HepG2 (cell line): ENCODE measurements around the gene ZNF174. TPM values are rescaled to one million over a fixed set of nuclear protein-coding genes. Genes with fewer than 3 reads are reported as not detected.

Experiments used
- GZF1 ChIP-seq: sonication (generic); formaldehyde crosslinking; IDR thresholded peaks from 2 replicates; pipeline ENCODE4 v1.5.1; 2020; ENCODE audit warnings: mild to moderate bottlenecking, missing genetic modification reagents
- HES4 ChIP-seq: sonication (generic); formaldehyde crosslinking; IDR thresholded peaks from 2 replicates; pipeline ENCODE4 v1.9.0; 2021; ENCODE audit warnings: mild to moderate bottlenecking, missing genetic modification reagents, borderline replicate concordance
- LBX2 ChIP-seq: sonication (generic); formaldehyde crosslinking; IDR thresholded peaks from 2 replicates; pipeline ENCODE4 v1.5.0; 2020; ENCODE audit warnings: missing genetic modification reagents, mild to moderate bottlenecking, borderline replicate concordance
- MXI1 ChIP-seq: IDR thresholded peaks from 3 replicates; pipeline ENCODE4 v1.6.1; 2012; ENCODE audit warnings: low read depth, low read length, inconsistent platforms, borderline replicate concordance
- MYC ChIP-seq: sonication (generic); formaldehyde crosslinking; IDR thresholded peaks from 2 replicates; pipeline ENCODE4 v1.9.0; 2021; ENCODE audit warnings: missing genetic modification reagents, borderline replicate concordance
- RBAK ChIP-seq: sonication (generic); formaldehyde crosslinking; IDR thresholded peaks from 2 replicates; pipeline ENCODE4 v1.5.1; 2020; ENCODE audit warnings: mild to moderate bottlenecking, missing genetic modification reagents
- STAG1 ChIP-seq: sonication (generic); formaldehyde crosslinking; IDR thresholded peaks from 2 replicates; pipeline ENCODE4 v1.4.0; 2020; ENCODE audit warnings: missing genetic modification reagents
- SYNCRIP ChIP-seq: fragments of 200-400 bp; formaldehyde crosslinking; IDR thresholded peaks from 2 replicates; pipeline ENCODE4 v1.6.1; 2018; ENCODE audit warnings: mild to moderate bottlenecking, low read depth, low read length; ENCODE audit not compliant: insufficient read depth
- TSC22D2 ChIP-seq: sonication (generic); formaldehyde crosslinking; IDR thresholded peaks from 2 replicates; pipeline ENCODE4 v1.5.1; 2020; ENCODE audit warnings: missing genetic modification reagents, mild to moderate bottlenecking, borderline replicate concordance
- XBP1 ChIP-seq: sonication (generic); formaldehyde crosslinking; IDR thresholded peaks from 2 replicates; pipeline ENCODE4 v1.5.0; 2020; ENCODE audit warnings: missing genetic modification reagents
- ZFX ChIP-seq: sonication (generic); formaldehyde crosslinking; IDR thresholded peaks from 2 replicates; pipeline ENCODE4 v1.4.0; 2020; ENCODE audit warnings: mild to moderate bottlenecking, low read depth, missing genetic modification reagents, moderate library complexity
- ZNF3 ChIP-seq: IDR thresholded peaks from 2 replicates; pipeline ENCODE4 v1.7.0; 2017; ENCODE audit warnings: inconsistent platforms
- ZNF512B ChIP-seq: sonication (generic); formaldehyde crosslinking; IDR thresholded peaks from 2 replicates; pipeline ENCODE4 v1.5.1; 2020; ENCODE audit warnings: missing genetic modification reagents, mild to moderate bottlenecking, borderline replicate concordance
- ZNF770 ChIP-seq: sonication (generic); formaldehyde crosslinking; IDR thresholded peaks from 2 replicates; pipeline ENCODE4 v1.5.0; 2020; ENCODE audit warnings: mild to moderate bottlenecking, missing genetic modification reagents
- polyA plus RNA-seq, 8 experiments: library from polyadenylated mRNA; depleted of rRNA in 3 of 8; stranded (reverse) in 7 of 8; unstranded in 1 of 8; fragments of >200 nt; fragmentation: Illumina TruSeq in 4 of 8; extraction: Trizol in 4 of 8; gene quantifications; 2 replicates each; pipeline versions ENCODE4 v1.2.1 to v1.2.3, GENCODE V29; 2011 to 2016; ENCODE audit warnings: low read depth in 4 of 8, missing spikeins in 1 of 8, mixed read lengths in 1 of 8; ENCODE audit not compliant: insufficient read depth in 1 of 8
- total RNA-seq, 5 experiments: library from RNA; depleted of rRNA; stranded (reverse); fragments of >200 nt; fragmentation: Illumina TruSeq; extraction: Trizol; gene quantifications; 2 replicates each; pipeline ENCODE4 v1.2.3, GENCODE V29; 2016; ENCODE audit warnings: low read depth in 1 of 5
- TF ChIP-seq, protein P1 (sequence below): sonication (generic); formaldehyde crosslinking; IDR thresholded peaks from 2 replicates; pipeline ENCODE4 v1.4.0; 2020; ENCODE audit warnings: missing genetic modification reagents

Gene ZNF174
- total and polyA plus RNA-seq, 2 of the 13 experiments (the other 11 are each of a cell fraction or from before 2014, with no cell fraction given) = 8.3 to 10.6 TPM

DNA sequence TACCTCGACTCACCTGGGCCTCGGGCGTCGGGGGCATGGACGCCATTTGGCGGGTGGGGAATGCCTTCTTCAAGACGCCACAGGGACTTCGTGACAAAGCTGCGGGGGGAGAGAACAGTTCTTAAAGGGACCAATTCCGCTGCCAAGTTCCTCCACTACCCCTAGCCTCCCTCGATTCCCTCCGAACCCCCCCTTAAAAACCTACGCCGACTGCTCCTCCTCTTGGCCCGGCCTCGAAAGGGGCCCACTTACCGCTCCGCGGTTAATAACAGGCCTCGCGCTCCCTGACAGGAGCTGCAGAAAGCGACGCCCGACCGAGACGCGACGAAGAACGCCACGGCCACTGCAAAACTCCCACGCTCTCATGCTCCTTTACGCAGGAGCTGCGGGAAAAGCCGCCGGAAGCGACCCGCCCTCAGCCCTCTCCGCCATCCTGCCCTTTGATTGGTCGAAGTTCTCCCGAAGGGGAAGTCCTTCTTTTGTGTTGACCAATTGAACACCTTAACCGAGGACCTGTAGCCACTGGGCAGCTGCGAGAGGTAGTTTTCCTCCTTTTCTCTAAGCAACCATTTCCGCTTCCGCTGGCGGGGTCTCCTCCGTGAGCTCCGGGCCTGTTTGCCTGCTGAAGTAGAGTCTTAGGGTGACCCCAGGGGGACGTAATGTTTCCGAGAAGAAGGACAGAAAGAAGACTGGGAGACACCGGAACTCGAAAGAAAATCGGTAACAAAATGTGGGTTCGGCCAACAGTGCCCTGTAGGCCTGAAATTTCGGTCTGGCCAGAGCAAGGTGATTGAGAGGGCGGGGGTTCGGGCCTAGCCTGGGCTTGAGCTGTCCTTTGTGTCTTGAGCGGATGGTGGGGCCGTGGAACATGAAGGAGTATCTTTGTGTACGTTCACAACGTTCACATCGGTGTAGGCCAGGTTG lies 42.4 kb downstream of the ZNF174 start, which contains the start of the genes NAA60 and ZNF597 (continued):
- TF ChIP-seq XBP1 (no peak), ZNF3 (CRISPR knock-in tag) (no peak), MXI1 (peak; percentile 73; the same call in 1 of the 3 replicates), SYNCRIP (no peak), HES4 (CRISPR knock-in tag) (0 out of 2 replicates have a peak, but pooled peaks have one; percentile 24), ZNF770 (no peak), LBX2 (CRISPR knock-in tag) (no peak), GZF1 (CRISPR knock-in tag) (no peak), RBAK (CRISPR knock-in tag) (no peak), ZNF512B (CRISPR knock-in tag) (no peak), TSC22D2 (CRISPR knock-in tag) (no peak), STAG1 (CRISPR knock-in tag) (no peak), ZFX (CRISPR knock-in tag) (peak; percentile 83), MYC (peak; percentile 45; the same call in 1 of the 2 replicates)
- TF ChIP-seq, protein P1, sequence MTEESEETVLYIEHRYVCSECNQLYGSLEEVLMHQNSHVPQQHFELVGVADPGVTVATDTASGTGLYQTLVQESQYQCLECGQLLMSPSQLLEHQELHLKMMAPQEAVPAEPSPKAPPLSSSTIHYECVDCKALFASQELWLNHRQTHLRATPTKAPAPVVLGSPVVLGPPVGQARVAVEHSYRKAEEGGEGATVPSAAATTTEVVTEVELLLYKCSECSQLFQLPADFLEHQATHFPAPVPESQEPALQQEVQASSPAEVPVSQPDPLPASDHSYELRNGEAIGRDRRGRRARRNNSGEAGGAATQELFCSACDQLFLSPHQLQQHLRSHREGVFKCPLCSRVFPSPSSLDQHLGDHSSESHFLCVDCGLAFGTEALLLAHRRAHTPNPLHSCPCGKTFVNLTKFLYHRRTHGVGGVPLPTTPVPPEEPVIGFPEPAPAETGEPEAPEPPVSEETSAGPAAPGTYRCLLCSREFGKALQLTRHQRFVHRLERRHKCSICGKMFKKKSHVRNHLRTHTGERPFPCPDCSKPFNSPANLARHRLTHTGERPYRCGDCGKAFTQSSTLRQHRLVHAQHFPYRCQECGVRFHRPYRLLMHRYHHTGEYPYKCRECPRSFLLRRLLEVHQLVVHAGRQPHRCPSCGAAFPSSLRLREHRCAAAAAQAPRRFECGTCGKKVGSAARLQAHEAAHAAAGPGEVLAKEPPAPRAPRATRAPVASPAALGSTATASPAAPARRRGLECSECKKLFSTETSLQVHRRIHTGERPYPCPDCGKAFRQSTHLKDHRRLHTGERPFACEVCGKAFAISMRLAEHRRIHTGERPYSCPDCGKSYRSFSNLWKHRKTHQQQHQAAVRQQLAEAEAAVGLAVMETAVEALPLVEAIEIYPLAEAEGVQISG = no peak
